ENCODE data around the gene PUSL1. TPM values are rescaled to one million over a fixed set of nuclear protein-coding genes. Genes with fewer than 3 reads are reported as not detected.
A peak's percentile ranks its signal among the peaks of the same experiment; 100 is the strongest.

PUSL1 gene
- total RNA-seq, 1 donor from 2014 or later = 10.4 TPM

DNA sequence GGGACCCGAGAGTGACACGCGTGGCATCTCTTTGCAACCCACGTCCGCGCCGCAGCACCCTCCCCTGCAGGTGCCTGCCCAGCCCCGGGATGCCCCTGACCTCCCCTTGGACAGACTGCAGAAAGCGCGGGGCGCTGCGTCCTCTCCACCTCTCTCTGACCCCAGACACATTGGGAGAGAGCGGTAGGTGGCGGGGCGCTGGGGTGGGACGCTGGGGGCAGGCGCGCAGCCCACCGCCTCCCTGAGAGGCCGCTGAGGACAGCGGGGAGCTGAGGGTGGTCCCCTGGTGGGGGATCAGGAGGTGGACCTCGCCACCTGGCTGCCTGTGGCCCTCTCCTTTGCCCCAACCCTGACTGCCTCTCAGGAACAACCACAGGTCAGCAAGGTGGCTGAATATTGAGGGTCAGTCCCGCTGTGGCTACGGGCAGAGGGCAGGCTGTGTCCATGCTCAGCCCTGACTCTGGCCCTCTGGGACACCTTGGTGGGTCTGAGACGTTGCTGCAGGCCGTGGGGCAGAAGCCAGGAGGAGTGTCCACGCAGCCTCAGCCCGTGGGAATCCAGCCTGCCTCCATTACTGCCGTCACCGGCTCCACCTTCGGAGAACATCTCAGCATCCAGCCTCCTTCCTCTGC lies 34.0 kb upstream of the PUSL1 start:
- Histone ChIP-seq H3K9me3 (replicated peaks) (no peaks in the 10 kb centered on the region), H3K36me3 (peaks cover 16% of the 10 kb centered on the region), H3K27ac (replicated peaks) (peak overlapping the region; percentile 94), H3K4me3 (peak overlapping the region; percentile 98), H3K27me3 (ENCODE audit: low read depth) (no peaks in the 10 kb centered on the region), H3K4me1 (peaks cover 55% of the 10 kb centered on the region)
- intact Hi-C loops (cut with micrococcal nuclease) = no loop called here
- no peak for DNase-seq
- TF ChIP-seq, protein P1, sequence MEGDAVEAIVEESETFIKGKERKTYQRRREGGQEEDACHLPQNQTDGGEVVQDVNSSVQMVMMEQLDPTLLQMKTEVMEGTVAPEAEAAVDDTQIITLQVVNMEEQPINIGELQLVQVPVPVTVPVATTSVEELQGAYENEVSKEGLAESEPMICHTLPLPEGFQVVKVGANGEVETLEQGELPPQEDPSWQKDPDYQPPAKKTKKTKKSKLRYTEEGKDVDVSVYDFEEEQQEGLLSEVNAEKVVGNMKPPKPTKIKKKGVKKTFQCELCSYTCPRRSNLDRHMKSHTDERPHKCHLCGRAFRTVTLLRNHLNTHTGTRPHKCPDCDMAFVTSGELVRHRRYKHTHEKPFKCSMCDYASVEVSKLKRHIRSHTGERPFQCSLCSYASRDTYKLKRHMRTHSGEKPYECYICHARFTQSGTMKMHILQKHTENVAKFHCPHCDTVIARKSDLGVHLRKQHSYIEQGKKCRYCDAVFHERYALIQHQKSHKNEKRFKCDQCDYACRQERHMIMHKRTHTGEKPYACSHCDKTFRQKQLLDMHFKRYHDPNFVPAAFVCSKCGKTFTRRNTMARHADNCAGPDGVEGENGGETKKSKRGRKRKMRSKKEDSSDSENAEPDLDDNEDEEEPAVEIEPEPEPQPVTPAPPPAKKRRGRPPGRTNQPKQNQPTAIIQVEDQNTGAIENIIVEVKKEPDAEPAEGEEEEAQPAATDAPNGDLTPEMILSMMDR (IDR thresholded peaks at IDR 0.05; ENCODE audit: borderline replicate concordance) = no peak

DNA sequence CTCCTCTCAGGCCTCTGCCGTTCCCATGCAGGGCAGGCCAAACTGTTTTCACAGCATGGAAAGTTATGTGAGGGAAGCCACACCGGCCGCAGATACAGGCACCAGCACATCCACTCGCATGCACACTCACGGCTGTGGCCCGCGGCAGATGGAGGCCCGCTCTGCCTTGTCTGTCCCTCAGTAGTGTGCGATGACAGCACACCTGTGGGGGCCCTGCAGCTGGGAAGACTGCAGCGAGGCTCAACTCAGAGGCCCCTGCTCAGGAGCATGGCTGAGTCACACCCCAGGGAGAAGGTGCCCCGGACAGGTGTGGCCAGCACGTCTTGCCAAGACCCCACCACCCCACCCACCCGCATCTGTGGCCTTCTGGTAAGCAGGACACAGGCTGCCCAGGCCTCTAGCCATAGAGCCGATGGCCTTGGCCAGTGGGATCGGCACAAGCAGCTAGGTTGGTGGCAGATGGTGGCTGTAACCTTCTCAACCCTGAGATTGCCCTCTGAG lies 33.4 kb upstream of the PUSL1 start:
- no peak for DNase-seq
- intact Hi-C loops (cut with micrococcal nuclease) = no loop called here
- peaks cover 49% of the 10 kb centered on the region for H3K4me1 ChIP-seq

DNA sequence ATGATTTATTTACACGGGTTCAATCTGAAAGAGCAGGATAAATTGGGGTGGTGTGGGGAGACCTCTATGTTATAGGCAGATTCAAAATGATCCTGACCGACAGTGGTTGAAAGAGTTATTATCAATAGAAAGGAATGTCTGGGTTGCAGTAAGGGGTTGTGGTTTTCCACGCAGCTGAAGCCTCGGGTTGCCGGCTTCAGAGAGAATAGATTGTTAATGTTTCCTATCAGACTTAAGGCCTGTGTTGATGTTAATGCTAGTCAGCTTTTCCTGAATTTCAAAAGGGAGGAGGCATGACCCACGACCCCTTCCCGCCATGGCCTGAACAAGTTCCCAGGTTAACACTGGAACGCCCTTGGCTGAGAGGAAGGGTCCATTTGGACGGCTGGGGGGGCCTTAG lies 32.6 kb upstream of the PUSL1 start:
- Histone ChIP-seq H3K9me3 (replicated peaks) (no peaks in the 10 kb centered on the region), H3K27me3 (ENCODE audit: low read depth) (no peaks in the 10 kb centered on the region), H3K4me3 (no peak overlapping the region), H3K36me3 (peaks cover 9% of the 10 kb centered on the region), H3K4me1 (peaks cover 41% of the 10 kb centered on the region), H3K27ac (replicated peaks) (no peak overlapping the region)
- TF ChIP-seq, protein P1 (IDR thresholded peaks at IDR 0.05; ENCODE audit: borderline replicate concordance) = no peak
- DNase-seq = no peak
- intact Hi-C loops (cut with micrococcal nuclease) = no loop called here

More for the DNA sequence above, 33.4 kb upstream of the PUSL1 start:
- Histone ChIP-seq H3K9me3 (replicated peaks) (no peaks in the 10 kb centered on the region), H3K27me3 (ENCODE audit: low read depth) (no peaks in the 10 kb centered on the region), H3K36me3 (peaks cover 14% of the 10 kb centered on the region), H3K27ac (replicated peaks) (peak overlapping the region; percentile 94), H3K4me3 (peak overlapping the region; percentile 98)
- TF ChIP-seq, protein P1 (IDR thresholded peaks at IDR 0.05; ENCODE audit: borderline replicate concordance) = no peak

DNA sequence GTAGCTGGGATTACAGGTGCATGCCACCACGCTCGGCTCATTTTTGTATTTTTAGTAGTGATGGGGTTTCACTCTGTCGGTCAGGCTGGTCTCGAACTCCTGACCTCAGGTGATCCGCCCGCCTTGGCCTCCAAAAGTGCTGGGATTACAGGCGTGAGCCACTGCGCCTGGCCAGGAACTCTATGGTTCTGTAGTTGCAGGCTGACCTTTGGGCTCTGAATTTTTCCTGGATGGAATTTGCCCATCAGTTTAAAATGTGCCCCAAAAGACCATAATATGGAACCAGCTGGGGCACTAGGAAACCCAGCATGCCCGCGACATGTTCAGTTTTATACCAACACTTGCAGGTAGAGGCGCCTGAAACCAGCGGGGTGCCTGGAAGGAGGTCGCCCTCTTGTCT lies 29.8 kb upstream of the PUSL1 start:
- Histone ChIP-seq H3K27ac (replicated peaks) (no peak overlapping the region), H3K4me1 (peaks cover 24% of the 10 kb centered on the region), H3K4me3 (no peak overlapping the region), H3K9me3 (replicated peaks) (no peaks in the 10 kb centered on the region), H3K36me3 (no peaks in the 10 kb centered on the region), H3K27me3 (ENCODE audit: low read depth) (no peaks in the 10 kb centered on the region)
- TF ChIP-seq, protein P1 (IDR thresholded peaks at IDR 0.05; ENCODE audit: borderline replicate concordance) = no peak
- intact Hi-C loops (cut with micrococcal nuclease) = no loop called here
- DNase-seq = no peak

DNA sequence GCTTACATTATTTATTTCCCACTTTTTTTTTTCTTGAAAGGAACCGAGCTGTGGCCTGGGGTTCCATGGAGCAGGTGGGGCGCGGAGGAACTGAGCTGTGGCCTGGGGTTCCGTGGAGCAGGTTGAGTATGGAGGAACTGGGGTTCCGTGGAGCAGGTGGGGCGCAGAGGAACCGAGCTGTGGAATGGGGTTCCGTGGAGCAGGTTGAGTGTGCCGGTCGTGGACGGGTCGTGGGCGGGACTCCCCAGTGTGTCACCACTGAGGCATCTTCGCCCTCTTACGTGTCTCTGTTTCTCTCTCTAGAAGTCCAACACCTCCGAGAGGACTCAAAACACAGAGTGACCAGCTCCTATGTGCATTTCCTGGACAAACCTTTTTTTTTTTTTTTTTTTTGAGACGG lies 29.4 kb upstream of the PUSL1 start:
- no peak for DNase-seq
- Histone ChIP-seq H3K27me3 (ENCODE audit: low read depth) (no peaks in the 10 kb centered on the region), H3K9me3 (replicated peaks) (no peaks in the 10 kb centered on the region), H3K27ac (replicated peaks) (no peak overlapping the region), H3K4me1 (peaks cover 21% of the 10 kb centered on the region), H3K4me3 (no peak overlapping the region), H3K36me3 (no peaks in the 10 kb centered on the region)
- TF ChIP-seq, protein P1 (IDR thresholded peaks at IDR 0.05; ENCODE audit: borderline replicate concordance) = no peak
- intact Hi-C loops (cut with micrococcal nuclease) = no loop called here

Data from left ventricle myocardium inferior (tissue), 1 donor.